ENCODE measurements around the gene C5orf22.

C5orf22 gene

GRCh38 chr5:31604644-31605043 lies 72.5 kb downstream of the C5orf22 start:
- DNase-seq (ENCODE audit: low spot score) = no peak
